Activated naive CD4-positive, alpha-beta T cell (primary cell): ENCODE measurements around the gene FAM234A.

ENCODE experiments used
- DNase-seq, 4 experiments: peaks; one replicate each; lab custom pipeline; 2025; lab: John Stamatoyannopoulos, UW

The FAM234A gene

GRCh38 chr16:301235-301634 is 66.6 kb downstream of the FAM234A start:
- DNase-seq, result no peak

- DNase-seq, result no peak
Observed at GRCh38 chr16:301950-302349, 67.3 kb downstream of the FAM234A start.

- no peak for DNase-seq
Observed at GRCh38 chr16:303760-304505, 69.3 kb downstream of the FAM234A start.

- no peak for DNase-seq
Observed at GRCh38 chr16:305916-306626, 71.5 kb downstream of the FAM234A start.

GRCh38 chr16:306911-307370 is 72.3 kb downstream of the FAM234A start:
- no peak for DNase-seq

- no peak for DNase-seq
Observed at GRCh38 chr16:307691-308312, 73.2 kb downstream of the FAM234A start.

GRCh38 chr16:309476-309875 is 74.9 kb downstream of the FAM234A start:
- peak in 1 of 4 experiments; percentile 13 for DNase-seq

- DNase-seq, result no peak
Observed at GRCh38 chr16:311725-312124, 77.1 kb downstream of the FAM234A start.

- no peak for DNase-seq
Observed at GRCh38 chr16:314351-314750, 79.7 kb downstream of the FAM234A start.

GRCh38 chr16:314795-315299 is 80.2 kb downstream of the FAM234A start:
- DNase-seq, result no peak
